ENCODE results near the gene DUT.

The DUT gene

GRCh38 chr15:48330105-48330785, 984 bp upstream of the DUT start:
- no peak for TF ChIP-seq POU6F1 (CRISPR knock-in tag; IDR thresholded peaks at IDR 0.05; ENCODE audit: borderline replicate concordance, low read depth)
- TF ChIP-seq ZNF70 (CRISPR knock-in tag; IDR thresholded peaks at IDR 0.05) = no peak
- TF ChIP-seq CSRNP3 (CRISPR knock-in tag; IDR thresholded peaks at IDR 0.05) = no peak
- TF ChIP-seq PATZ1 (CRISPR knock-in tag; IDR thresholded peaks at IDR 0.05; ENCODE audit: borderline replicate concordance) = no peak
- TF ChIP-seq ISL1 (CRISPR knock-in tag; IDR thresholded peaks at IDR 0.05) = no peak
- no peak for TF ChIP-seq ZNF565 (CRISPR knock-in tag; conservative IDR thresholded peaks at IDR 0.05; ENCODE audit: low read depth)
- no peak for TF ChIP-seq SNAI2 (CRISPR knock-in tag; IDR thresholded peaks at IDR 0.05)
- TF ChIP-seq CSDC2 (CRISPR knock-in tag; IDR thresholded peaks at IDR 0.05) = no peak
- no peak for TF ChIP-seq TSHZ2 (CRISPR knock-in tag; IDR thresholded peaks at IDR 0.05)
- no peak for TF ChIP-seq ARNTL (CRISPR knock-in tag; IDR thresholded peaks at IDR 0.05; ENCODE audit: borderline replicate concordance, low read depth)
- no peak for TF ChIP-seq TOX (CRISPR knock-in tag; IDR thresholded peaks at IDR 0.05; ENCODE audit: borderline replicate concordance)
- no peak for TF ChIP-seq ESRRG (CRISPR knock-in tag; IDR thresholded peaks at IDR 0.05)
- TF ChIP-seq RARB (CRISPR knock-in tag; IDR thresholded peaks at IDR 0.05) = no peak
- TF ChIP-seq CREB5 (CRISPR knock-in tag; IDR thresholded peaks at IDR 0.05; ENCODE audit: low read depth) = no peak
- ATAC-seq = peak; percentile 12

- peak; percentile 62 for ATAC-seq
- TF ChIP-seq TOX (CRISPR knock-in tag; IDR thresholded peaks at IDR 0.05; ENCODE audit: borderline replicate concordance) = no peak
- no peak for TF ChIP-seq TCF4 (CRISPR knock-in tag; IDR thresholded peaks at IDR 0.05; ENCODE audit: borderline replicate concordance)
- no peak for TF ChIP-seq GLIS3 (CRISPR knock-in tag; IDR thresholded peaks at IDR 0.05)
- no peak for TF ChIP-seq RARB (CRISPR knock-in tag; IDR thresholded peaks at IDR 0.05)
- no peak for TF ChIP-seq ZNF8 (CRISPR knock-in tag; IDR thresholded peaks at IDR 0.05)
- TF ChIP-seq ZFP30 (CRISPR knock-in tag; IDR thresholded peaks at IDR 0.05) = no peak
- TF ChIP-seq PPARA (CRISPR knock-in tag; IDR thresholded peaks at IDR 0.05; ENCODE audit: borderline replicate concordance) = no peak
- no peak for TF ChIP-seq CSRNP3 (CRISPR knock-in tag; IDR thresholded peaks at IDR 0.05)
- TF ChIP-seq ARNTL (CRISPR knock-in tag; IDR thresholded peaks at IDR 0.05; ENCODE audit: borderline replicate concordance, low read depth) = no peak
- no peak for TF ChIP-seq ISL1 (CRISPR knock-in tag; IDR thresholded peaks at IDR 0.05)
- TF ChIP-seq SNAI2 (CRISPR knock-in tag; IDR thresholded peaks at IDR 0.05) = no peak
- no peak for TF ChIP-seq ZNF565 (CRISPR knock-in tag; conservative IDR thresholded peaks at IDR 0.05; ENCODE audit: low read depth)
- TF ChIP-seq ZC3H10 (CRISPR knock-in tag; IDR thresholded peaks at IDR 0.05) = no peak
- TF ChIP-seq BACH2 (CRISPR knock-in tag; IDR thresholded peaks at IDR 0.05; ENCODE audit: borderline replicate concordance) = no peak
- TF ChIP-seq ESRRG (CRISPR knock-in tag; IDR thresholded peaks at IDR 0.05) = no peak
- TF ChIP-seq CREB5 (CRISPR knock-in tag; IDR thresholded peaks at IDR 0.05; ENCODE audit: low read depth) = no peak
- TF ChIP-seq PATZ1 (CRISPR knock-in tag; IDR thresholded peaks at IDR 0.05; ENCODE audit: borderline replicate concordance) = no peak
- TF ChIP-seq OSR1 (CRISPR knock-in tag; IDR thresholded peaks at IDR 0.05) = no peak
- TF ChIP-seq CSDC2 (CRISPR knock-in tag; IDR thresholded peaks at IDR 0.05) = no peak
Measured at GRCh38 chr15:48331796-48332641, 790 bp downstream of the DUT start.
